HFFc6 (cell line): Measurements from ENCODE around the gene ASPN. TPM values are rescaled to one million over a fixed set of nuclear protein-coding genes. Genes with fewer than 3 reads are reported as not detected.

Experiments used
- DNase-seq: peaks from one replicate; pipeline ENCODE4 v3.0.0-alpha.2; 2018
- H3K27ac Mint-ChIP-seq: 2 replicates; pipeline ENCODE4 v1.8.0; 2020; ENCODE audit warnings: mild to moderate bottlenecking, mixed read lengths
- H3K27me3 Mint-ChIP-seq: 2 replicates; pipeline ENCODE4 v1.8.0; 2021; ENCODE audit warnings: mild to moderate bottlenecking, moderate library complexity, mixed read lengths; ENCODE audit not compliant: insufficient read depth
- H3K36me3 Mint-ChIP-seq: 2 replicates; pipeline ENCODE4 v1.8.0; 2021; ENCODE audit warnings: low read depth, mixed read lengths
- H3K4me1 Mint-ChIP-seq: 2 replicates; pipeline ENCODE4 v1.8.0; 2020; ENCODE audit warnings: low read depth, mixed read lengths
- H3K4me3 Mint-ChIP-seq: 2 replicates; pipeline ENCODE4 v1.8.0; 2020; ENCODE audit warnings: mild to moderate bottlenecking, moderate library complexity, mixed read lengths
- H3K9me3 Mint-ChIP-seq: 2 replicates; pipeline ENCODE4 v1.8.0; 2020; ENCODE audit warnings: mild to moderate bottlenecking, mixed read lengths
- CTCF ChIP-seq: fragments of 200-600 bp; sonication (generic); IDR thresholded peaks from 2 replicates; pipeline ENCODE4 v1.5.0; 2021; ENCODE audit warnings: antibody characterized with exemption, mild to moderate bottlenecking
- total RNA-seq, 6 experiments: library from RNA; stranded (reverse); fragmentation: NEBNext Ultra II Directional; extraction: Animal tissue kit (Norgen Biotek cat#: 25700); gene quantifications; 2 replicates in 1 of 6; 3 replicates in 5 of 6; pipeline ENCODE4 v1.2.3, GENCODE V29; 2021

The ASPN gene
- total RNA-seq, 6 experiments from 2014 or later: 4.0 to 6.7 (median 4.6) TPM

- Mint-ChIP-seq H3K27me3 (no peaks in the 10 kb centered on the region), H3K27ac (peak overlapping the region; percentile 98), H3K4me1 (peaks cover 68% of the 10 kb centered on the region), H3K9me3 (no peaks in the 10 kb centered on the region), H3K4me3 (peak overlapping the region; percentile 64), H3K36me3 (no peaks in the 10 kb centered on the region; the same call in 1 of the 2 replicates)
- no peak for TF ChIP-seq CTCF
- DNase-seq: peak; percentile 96
Measured at GRCh38 chr9:92506184-92506857, 24.0 kb upstream of the ASPN start.

- Mint-ChIP-seq H3K27ac (peak overlapping the region; percentile 93), H3K36me3 (no peaks in the 10 kb centered on the region; the same call in 1 of the 2 replicates), H3K4me1 (peaks cover 58% of the 10 kb centered on the region), H3K27me3 (no peaks in the 10 kb centered on the region), H3K9me3 (no peaks in the 10 kb centered on the region), H3K4me3 (peak overlapping the region; percentile 70)
- DNase-seq: peak; percentile 21
- no peak for TF ChIP-seq CTCF
Measured at GRCh38 chr9:92504881-92505280, 22.6 kb upstream of the ASPN start.

GRCh38 chr9:92503156-92503555, 20.9 kb upstream of the ASPN start:
- no peak for TF ChIP-seq CTCF
- Mint-ChIP-seq H3K9me3 (no peaks in the 10 kb centered on the region), H3K27me3 (no peaks in the 10 kb centered on the region), H3K36me3 (no peaks in the 10 kb centered on the region; the same call in 1 of the 2 replicates), H3K27ac (no peak overlapping the region), H3K4me3 (no peak overlapping the region), H3K4me1 (peaks cover 68% of the 10 kb centered on the region)
- no peak for DNase-seq

GRCh38 chr9:92501671-92502393, 19.5 kb upstream of the ASPN start:
- Mint-ChIP-seq H3K27me3 (no peaks in the 10 kb centered on the region), H3K36me3 (no peaks in the 10 kb centered on the region), H3K9me3 (no peaks in the 10 kb centered on the region), H3K4me1 (peaks cover 62% of the 10 kb centered on the region), H3K4me3 (no peak overlapping the region), H3K27ac (peak overlapping the region; percentile 64)
- peak; percentile 36 for DNase-seq
- peak; percentile 77 for TF ChIP-seq CTCF

- peaks cover 62% of the 10 kb centered on the region for H3K4me1 Mint-ChIP-seq
Measured at GRCh38 chr9:92500725-92501124, 18.4 kb upstream of the ASPN start.

More at GRCh38 chr9:92500725-92501124, 18.4 kb upstream of the ASPN start:
- Mint-ChIP-seq H3K9me3 (no peaks in the 10 kb centered on the region), H3K27me3 (no peaks in the 10 kb centered on the region), H3K4me3 (no peak overlapping the region), H3K36me3 (no peaks in the 10 kb centered on the region), H3K27ac (no peak overlapping the region)
- TF ChIP-seq CTCF: no peak
- no peak for DNase-seq
